ENCODE data around the gene FBXL19.
A peak's percentile ranks its signal among the peaks of the same experiment; 100 is the strongest.

DNA sequence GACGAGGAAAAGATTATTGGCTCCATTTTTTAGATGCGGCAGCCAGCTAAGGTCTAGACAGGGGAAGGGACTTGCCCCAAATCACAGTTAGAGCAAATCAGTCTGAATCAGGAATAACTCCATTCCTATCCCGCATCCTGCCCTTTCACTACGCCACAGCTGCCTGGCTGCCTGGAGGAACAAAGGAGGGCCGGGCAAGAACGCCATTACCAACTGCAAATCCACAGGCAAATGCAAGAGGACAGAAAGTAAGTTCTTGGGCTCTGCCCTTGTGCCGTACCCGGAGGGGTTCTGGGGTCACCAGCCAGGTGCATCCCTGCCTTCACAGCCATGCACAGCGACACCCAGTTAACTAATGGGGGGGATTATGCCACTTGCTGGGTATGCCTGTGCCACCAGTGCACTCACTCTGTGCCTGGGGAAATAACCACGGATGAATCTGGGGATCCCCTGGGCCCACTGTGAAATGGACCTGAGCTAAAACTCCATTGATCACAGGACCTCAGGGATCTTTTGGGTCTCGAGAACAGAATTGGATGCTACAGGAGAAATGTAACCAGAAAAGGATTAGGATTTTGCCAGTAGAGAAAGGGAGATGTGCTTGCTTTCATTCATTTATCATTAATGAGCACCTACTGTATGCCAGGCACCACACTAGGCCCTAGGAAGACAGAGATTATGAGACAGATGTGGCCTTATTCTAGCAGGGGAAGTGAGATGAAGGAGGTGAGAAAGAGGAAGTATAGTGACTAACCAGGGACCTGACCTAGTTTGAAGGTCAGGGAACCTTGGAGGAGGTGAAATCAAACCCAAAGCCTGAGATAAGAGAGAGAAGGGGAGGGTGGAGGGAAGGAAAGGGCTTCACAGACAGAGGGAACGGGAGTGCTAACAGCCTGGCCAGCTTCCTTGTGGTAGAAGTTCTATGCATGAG, 47.2 kb upstream of the FBXL19 start:
- TF ChIP-seq, protein P1, sequence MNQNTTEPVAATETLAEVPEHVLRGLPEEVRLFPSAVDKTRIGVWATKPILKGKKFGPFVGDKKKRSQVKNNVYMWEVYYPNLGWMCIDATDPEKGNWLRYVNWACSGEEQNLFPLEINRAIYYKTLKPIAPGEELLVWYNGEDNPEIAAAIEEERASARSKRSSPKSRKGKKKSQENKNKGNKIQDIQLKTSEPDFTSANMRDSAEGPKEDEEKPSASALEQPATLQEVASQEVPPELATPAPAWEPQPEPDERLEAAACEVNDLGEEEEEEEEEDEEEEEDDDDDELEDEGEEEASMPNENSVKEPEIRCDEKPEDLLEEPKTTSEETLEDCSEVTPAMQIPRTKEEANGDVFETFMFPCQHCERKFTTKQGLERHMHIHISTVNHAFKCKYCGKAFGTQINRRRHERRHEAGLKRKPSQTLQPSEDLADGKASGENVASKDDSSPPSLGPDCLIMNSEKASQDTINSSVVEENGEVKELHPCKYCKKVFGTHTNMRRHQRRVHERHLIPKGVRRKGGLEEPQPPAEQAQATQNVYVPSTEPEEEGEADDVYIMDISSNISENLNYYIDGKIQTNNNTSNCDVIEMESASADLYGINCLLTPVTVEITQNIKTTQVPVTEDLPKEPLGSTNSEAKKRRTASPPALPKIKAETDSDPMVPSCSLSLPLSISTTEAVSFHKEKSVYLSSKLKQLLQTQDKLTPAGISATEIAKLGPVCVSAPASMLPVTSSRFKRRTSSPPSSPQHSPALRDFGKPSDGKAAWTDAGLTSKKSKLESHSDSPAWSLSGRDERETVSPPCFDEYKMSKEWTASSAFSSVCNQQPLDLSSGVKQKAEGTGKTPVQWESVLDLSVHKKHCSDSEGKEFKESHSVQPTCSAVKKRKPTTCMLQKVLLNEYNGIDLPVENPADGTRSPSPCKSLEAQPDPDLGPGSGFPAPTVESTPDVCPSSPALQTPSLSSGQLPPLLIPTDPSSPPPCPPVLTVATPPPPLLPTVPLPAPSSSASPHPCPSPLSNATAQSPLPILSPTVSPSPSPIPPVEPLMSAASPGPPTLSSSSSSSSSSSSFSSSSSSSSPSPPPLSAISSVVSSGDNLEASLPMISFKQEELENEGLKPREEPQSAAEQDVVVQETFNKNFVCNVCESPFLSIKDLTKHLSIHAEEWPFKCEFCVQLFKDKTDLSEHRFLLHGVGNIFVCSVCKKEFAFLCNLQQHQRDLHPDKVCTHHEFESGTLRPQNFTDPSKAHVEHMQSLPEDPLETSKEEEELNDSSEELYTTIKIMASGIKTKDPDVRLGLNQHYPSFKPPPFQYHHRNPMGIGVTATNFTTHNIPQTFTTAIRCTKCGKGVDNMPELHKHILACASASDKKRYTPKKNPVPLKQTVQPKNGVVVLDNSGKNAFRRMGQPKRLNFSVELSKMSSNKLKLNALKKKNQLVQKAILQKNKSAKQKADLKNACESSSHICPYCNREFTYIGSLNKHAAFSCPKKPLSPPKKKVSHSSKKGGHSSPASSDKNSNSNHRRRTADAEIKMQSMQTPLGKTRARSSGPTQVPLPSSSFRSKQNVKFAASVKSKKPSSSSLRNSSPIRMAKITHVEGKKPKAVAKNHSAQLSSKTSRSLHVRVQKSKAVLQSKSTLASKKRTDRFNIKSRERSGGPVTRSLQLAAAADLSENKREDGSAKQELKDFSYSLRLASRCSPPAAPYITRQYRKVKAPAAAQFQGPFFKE (tag by site-specific recombination; IDR thresholded peaks at IDR 0.05; ENCODE audit: borderline replicate concordance): no peak
- TF ChIP-seq, protein P2, sequence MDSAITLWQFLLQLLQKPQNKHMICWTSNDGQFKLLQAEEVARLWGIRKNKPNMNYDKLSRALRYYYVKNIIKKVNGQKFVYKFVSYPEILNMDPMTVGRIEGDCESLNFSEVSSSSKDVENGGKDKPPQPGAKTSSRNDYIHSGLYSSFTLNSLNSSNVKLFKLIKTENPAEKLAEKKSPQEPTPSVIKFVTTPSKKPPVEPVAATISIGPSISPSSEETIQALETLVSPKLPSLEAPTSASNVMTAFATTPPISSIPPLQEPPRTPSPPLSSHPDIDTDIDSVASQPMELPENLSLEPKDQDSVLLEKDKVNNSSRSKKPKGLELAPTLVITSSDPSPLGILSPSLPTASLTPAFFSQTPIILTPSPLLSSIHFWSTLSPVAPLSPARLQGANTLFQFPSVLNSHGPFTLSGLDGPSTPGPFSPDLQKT (IDR thresholded peaks at IDR 0.05; ENCODE audit: borderline replicate concordance, low read depth, low read length): no peak
- TF ChIP-seq ZNF404 (tag by site-specific recombination; IDR thresholded peaks at IDR 0.05): no peak
- TF ChIP-seq, protein P3, sequence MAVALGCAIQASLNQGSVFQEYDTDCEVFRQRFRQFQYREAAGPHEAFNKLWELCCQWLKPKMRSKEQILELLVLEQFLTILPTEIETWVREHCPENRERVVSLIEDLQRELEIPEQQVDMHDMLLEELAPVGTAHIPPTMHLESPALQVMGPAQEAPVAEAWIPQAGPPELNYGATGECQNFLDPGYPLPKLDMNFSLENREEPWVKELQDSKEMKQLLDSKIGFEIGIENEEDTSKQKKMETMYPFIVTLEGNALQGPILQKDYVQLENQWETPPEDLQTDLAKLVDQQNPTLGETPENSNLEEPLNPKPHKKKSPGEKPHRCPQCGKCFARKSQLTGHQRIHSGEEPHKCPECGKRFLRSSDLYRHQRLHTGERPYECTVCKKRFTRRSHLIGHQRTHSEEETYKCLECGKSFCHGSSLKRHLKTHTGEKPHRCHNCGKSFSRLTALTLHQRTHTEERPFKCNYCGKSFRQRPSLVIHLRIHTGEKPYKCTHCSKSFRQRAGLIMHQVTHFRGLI (tag by site-specific recombination; IDR thresholded peaks at IDR 0.05): no peak
- TF ChIP-seq, protein P4, sequence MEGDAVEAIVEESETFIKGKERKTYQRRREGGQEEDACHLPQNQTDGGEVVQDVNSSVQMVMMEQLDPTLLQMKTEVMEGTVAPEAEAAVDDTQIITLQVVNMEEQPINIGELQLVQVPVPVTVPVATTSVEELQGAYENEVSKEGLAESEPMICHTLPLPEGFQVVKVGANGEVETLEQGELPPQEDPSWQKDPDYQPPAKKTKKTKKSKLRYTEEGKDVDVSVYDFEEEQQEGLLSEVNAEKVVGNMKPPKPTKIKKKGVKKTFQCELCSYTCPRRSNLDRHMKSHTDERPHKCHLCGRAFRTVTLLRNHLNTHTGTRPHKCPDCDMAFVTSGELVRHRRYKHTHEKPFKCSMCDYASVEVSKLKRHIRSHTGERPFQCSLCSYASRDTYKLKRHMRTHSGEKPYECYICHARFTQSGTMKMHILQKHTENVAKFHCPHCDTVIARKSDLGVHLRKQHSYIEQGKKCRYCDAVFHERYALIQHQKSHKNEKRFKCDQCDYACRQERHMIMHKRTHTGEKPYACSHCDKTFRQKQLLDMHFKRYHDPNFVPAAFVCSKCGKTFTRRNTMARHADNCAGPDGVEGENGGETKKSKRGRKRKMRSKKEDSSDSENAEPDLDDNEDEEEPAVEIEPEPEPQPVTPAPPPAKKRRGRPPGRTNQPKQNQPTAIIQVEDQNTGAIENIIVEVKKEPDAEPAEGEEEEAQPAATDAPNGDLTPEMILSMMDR (tag by site-specific recombination; IDR thresholded peaks at IDR 0.05): 0 out of 2 replicates have a peak, but pooled peaks have one; percentile 19
- no peak for TF ChIP-seq ZBTB7A (tag by site-specific recombination; IDR thresholded peaks at IDR 0.05; ENCODE audit: low read depth)
- no peak for TF ChIP-seq ZNF529 (tag by site-specific recombination; IDR thresholded peaks at IDR 0.05; ENCODE audit: insufficient replicate concordance)
- TF ChIP-seq, protein P5, sequence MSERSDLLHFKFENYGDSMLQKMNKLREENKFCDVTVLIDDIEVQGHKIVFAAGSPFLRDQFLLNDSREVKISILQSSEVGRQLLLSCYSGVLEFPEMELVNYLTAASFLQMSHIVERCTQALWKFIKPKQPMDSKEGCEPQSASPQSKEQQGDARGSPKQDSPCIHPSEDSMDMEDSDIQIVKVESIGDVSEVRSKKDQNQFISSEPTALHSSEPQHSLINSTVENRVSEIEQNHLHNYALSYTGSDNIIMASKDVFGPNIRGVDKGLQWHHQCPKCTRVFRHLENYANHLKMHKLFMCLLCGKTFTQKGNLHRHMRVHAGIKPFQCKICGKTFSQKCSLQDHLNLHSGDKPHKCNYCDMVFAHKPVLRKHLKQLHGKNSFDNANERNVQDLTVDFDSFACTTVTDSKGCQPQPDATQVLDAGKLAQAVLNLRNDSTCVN (tag by site-specific recombination; optimal IDR thresholded peaks at IDR 0.05): no peak
- TF ChIP-seq KLF1 (tag by site-specific recombination; IDR thresholded peaks at IDR 0.05): no peak
